Progenitor cell of endocrine pancreas (in vitro differentiated cells): ENCODE measurements around the gene CFAP73. TPM values are rescaled to one million over a fixed set of nuclear protein-coding genes. Genes with fewer than 3 reads are reported as not detected.

Source experiments
- DNase-seq: peaks from one replicate; pipeline ENCODE4 v3.0.0; 2021; ENCODE audit warnings: low spot score; ENCODE audit not compliant: unreplicated experiment
- H3K27ac Mint-ChIP-seq: 2 replicates; pipeline ENCODE4 v1.8.0; 2021; ENCODE audit warnings: mild to moderate bottlenecking, moderate library complexity, mixed read lengths
- H3K27me3 Mint-ChIP-seq: 2 replicates; pipeline ENCODE4 v1.8.0; 2021; ENCODE audit warnings: mixed read lengths
- H3K36me3 Mint-ChIP-seq: 2 replicates; pipeline ENCODE4 v1.8.0; 2022; ENCODE audit warnings: mixed read lengths; ENCODE audit not compliant: insufficient read depth
- H3K4me1 Mint-ChIP-seq: 2 replicates; pipeline ENCODE4 v1.8.0; 2021; ENCODE audit warnings: low read depth, mixed read lengths
- H3K4me3 Mint-ChIP-seq: 2 replicates; pipeline ENCODE4 v1.8.0; 2021; ENCODE audit warnings: low read depth, mild to moderate bottlenecking, moderate library complexity, mixed read lengths
- H3K9me3 Mint-ChIP-seq: 2 replicates; pipeline ENCODE4 v1.8.0; 2021; ENCODE audit warnings: low read depth, mixed read lengths
- CTCF ChIP-seq: fragments of 200-600 bp; sonication (generic); IDR thresholded peaks from one replicate; pipeline ENCODE4 v1.5.0; 2021; ENCODE audit warnings: antibody characterized with exemption, mild to moderate bottlenecking; ENCODE audit not compliant: unreplicated experiment
- total RNA-seq: library from RNA; stranded (reverse); gene quantifications from 2 replicates; pipeline ENCODE4 v1.2.1, GENCODE V29; 2021

CFAP73 gene
- total RNA-seq, 1 donor from 2014 or later, result not detected

- Mint-ChIP-seq H3K36me3 (no peaks in the 10 kb centered on the region), H3K27me3 (peaks cover 44% of the 10 kb centered on the region), H3K27ac (no peak overlapping the region), H3K4me3 (no peak overlapping the region), H3K4me1 (no peaks in the 10 kb centered on the region), H3K9me3 (no peaks in the 10 kb centered on the region)
- no peak for DNase-seq
- no peak for TF ChIP-seq CTCF
Measured at GRCh38 chr12:113104953-113105510, 44.5 kb upstream of the CFAP73 start.

GRCh38 chr12:113105606-113106271 is 43.8 kb upstream of the CFAP73 start:
- Mint-ChIP-seq H3K27me3 (peaks cover 47% of the 10 kb centered on the region), H3K4me3 (no peak overlapping the region), H3K27ac (no peak overlapping the region), H3K9me3 (no peaks in the 10 kb centered on the region), H3K36me3 (no peaks in the 10 kb centered on the region), H3K4me1 (no peaks in the 10 kb centered on the region)
- DNase-seq, result no peak
- TF ChIP-seq CTCF, result no peak

GRCh38 chr12:113106361-113106760 is 43.2 kb upstream of the CFAP73 start:
- no peaks in the 10 kb centered on the region for H3K36me3 Mint-ChIP-seq
- no peaks in the 10 kb centered on the region for H3K9me3 Mint-ChIP-seq
- H3K27me3 Mint-ChIP-seq, result peaks cover 53% of the 10 kb centered on the region
- H3K4me3 Mint-ChIP-seq, result no peak overlapping the region
- DNase-seq, result no peak
- H3K4me1 Mint-ChIP-seq, result no peaks in the 10 kb centered on the region
- H3K27ac Mint-ChIP-seq, result no peak overlapping the region
- no peak for TF ChIP-seq CTCF

GRCh38 chr12:113108308-113108707 is 41.2 kb upstream of the CFAP73 start:
- no peak overlapping the region for H3K27ac Mint-ChIP-seq
- no peak overlapping the region for H3K4me3 Mint-ChIP-seq
- no peaks in the 10 kb centered on the region for H3K9me3 Mint-ChIP-seq
- H3K27me3 Mint-ChIP-seq, result peaks cover 56% of the 10 kb centered on the region
- TF ChIP-seq CTCF, result no peak
- H3K4me1 Mint-ChIP-seq, result no peaks in the 10 kb centered on the region
- DNase-seq, result no peak
- no peaks in the 10 kb centered on the region for H3K36me3 Mint-ChIP-seq

GRCh38 chr12:113109360-113109759 is 40.2 kb upstream of the CFAP73 start:
- H3K27ac Mint-ChIP-seq, result no peak overlapping the region
- no peaks in the 10 kb centered on the region for H3K4me1 Mint-ChIP-seq
- TF ChIP-seq CTCF, result no peak
- no peak for DNase-seq
- no peak overlapping the region for H3K4me3 Mint-ChIP-seq
- peaks cover 59% of the 10 kb centered on the region for H3K27me3 Mint-ChIP-seq
- no peaks in the 10 kb centered on the region for H3K36me3 Mint-ChIP-seq
- H3K9me3 Mint-ChIP-seq, result no peaks in the 10 kb centered on the region
